Loucy (cell line): ENCODE measurements around the gene MYMX.
A peak's percentile ranks its signal among the peaks of the same experiment; 100 is the strongest.
"Not testable (repeated sequence)": the region's sequence is repeated elsewhere in the genome, so short reads cannot be mapped to it uniquely, and the experiment has no call there.

Experiments
- H2AFZ ChIP-seq: fragments of 200-600 bp; sonication (generic); 2 replicates; pipeline ENCODE4 v1.6.0; 2016; ENCODE audit warnings: antibody characterized with exemption, mild to moderate bottlenecking, low read length, moderate library complexity
- H3F3A ChIP-seq: fragments of 200-600 bp; 2 replicates; pipeline ENCODE4 v1.6.0; 2016; ENCODE audit warnings: antibody characterized with exemption, low read depth, mild to moderate bottlenecking
- H3K27me3 ChIP-seq: fragments of 200-600 bp; sonication (generic); 2 replicates; pipeline ENCODE4 v1.6.1; 2014; ENCODE audit warnings: low read length, mild to moderate bottlenecking; ENCODE audit not compliant: insufficient read depth, poor library complexity, severe bottlenecking
- H3K36me3 ChIP-seq: fragments of 200-600 bp; sonication (generic); 2 replicates; pipeline ENCODE4 v1.6.1; 2016; ENCODE audit warnings: low read length; ENCODE audit not compliant: insufficient read depth
- H3K4me1 ChIP-seq: fragments of 200-600 bp; sonication (generic); 2 replicates; pipeline ENCODE4 v1.5.1; 2014; ENCODE audit warnings: low read length, mild to moderate bottlenecking; ENCODE audit not compliant: insufficient read depth, poor library complexity, severe bottlenecking
- H3K4me2 ChIP-seq: fragments of 200-600 bp; sonication (generic); 2 replicates; pipeline ENCODE4 v1.6.0; 2014; ENCODE audit warnings: antibody characterized with exemption, low read length, low read depth, mild to moderate bottlenecking; ENCODE audit not compliant: poor library complexity, severe bottlenecking
- H3K4me3 ChIP-seq: fragments of 200-600 bp; sonication (generic); 2 replicates; pipeline ENCODE4 v1.5.1; 2014; ENCODE audit warnings: low read length, mild to moderate bottlenecking, mixed read lengths; ENCODE audit not compliant: poor library complexity, severe bottlenecking
- H3K79me2 ChIP-seq: fragments of 200-600 bp; sonication (generic); 2 replicates; pipeline ENCODE4 v1.6.1; 2014; ENCODE audit warnings: low read length; ENCODE audit not compliant: insufficient read depth
- H3K9ac ChIP-seq: fragments of 200-600 bp; sonication (generic); 2 replicates; pipeline ENCODE4 v1.6.0; 2014; ENCODE audit warnings: mild to moderate bottlenecking, low read depth, low read length, moderate library complexity; ENCODE audit not compliant: poor library complexity, severe bottlenecking
- H3K9me2 ChIP-seq: fragments of 200-600 bp; sonication (generic); replicated peaks from 2 replicates; pipeline ENCODE4 v1.6.1; 2016; ENCODE audit warnings: low read depth, low read length, mixed read lengths
- H3K9me3 ChIP-seq: fragments of 200-600 bp; sonication (generic); 2 replicates; pipeline ENCODE4 v1.6.1; 2014; ENCODE audit warnings: mild to moderate bottlenecking, antibody characterized with exemption, low read length, low read depth; ENCODE audit not compliant: insufficient read depth
- H4K20me1 ChIP-seq: fragments of 200-600 bp; sonication (generic); 2 replicates; pipeline ENCODE4 v1.6.0; 2014; ENCODE audit warnings: antibody characterized with exemption, low read length, mild to moderate bottlenecking; ENCODE audit not compliant: insufficient read depth, poor library complexity, severe bottlenecking
- CTCF ChIP-seq: fragments of 200-600 bp; sonication (generic); conservative IDR thresholded peaks from 2 replicates; pipeline ENCODE4 v1.5.1; 2014; ENCODE audit warnings: mild to moderate bottlenecking, antibody characterized with exemption, low read length
- EZH2phosphoT487 ChIP-seq: fragments of 200-600 bp; IDR thresholded peaks from 2 replicates; pipeline ENCODE4 v1.6.1; 2018; ENCODE audit warnings: antibody characterized with exemption, mild to moderate bottlenecking, moderate library complexity, borderline replicate concordance

The MYMX gene

GRCh38 chr6:44192428-44193041 lies 24.2 kb upstream of the MYMX start:
- Histone ChIP-seq H3K79me2 (no peaks in the 10 kb centered on the region), H3K9ac (no peak overlapping the region), H3K27me3 (no peaks in the 10 kb centered on the region), H3K9me2 (no peaks in the 10 kb centered on the region), H3K4me3 (no peak overlapping the region), H4K20me1 (no peaks in the 10 kb centered on the region), H3K36me3 (no peaks in the 10 kb centered on the region), H2AFZ (peak overlapping the region; percentile 85), H3K4me1 (peaks cover 11% of the 10 kb centered on the region), H3F3A (no peaks in the 10 kb centered on the region), H3K4me2 (peak overlapping the region; percentile 46), H3K9me3 (no peaks in the 10 kb centered on the region)
- no peak for TF ChIP-seq EZH2phosphoT487
- TF ChIP-seq CTCF, result no peak

- H4K20me1 ChIP-seq, result no peaks in the 10 kb centered on the region
- H3K9me2 ChIP-seq, result no peaks in the 10 kb centered on the region
- no peak overlapping the region for H3K4me3 ChIP-seq
- H3K9ac ChIP-seq, result no peak overlapping the region
- H2AFZ ChIP-seq, result no peak overlapping the region
- TF ChIP-seq CTCF, result no peak
- no peak for TF ChIP-seq EZH2phosphoT487
- H3K79me2 ChIP-seq, result no peaks in the 10 kb centered on the region
- no peaks in the 10 kb centered on the region for H3F3A ChIP-seq
- H3K36me3 ChIP-seq, result no peaks in the 10 kb centered on the region
- peaks cover 11% of the 10 kb centered on the region for H3K4me1 ChIP-seq
- no peak overlapping the region for H3K4me2 ChIP-seq
- H3K9me3 ChIP-seq, result no peaks in the 10 kb centered on the region
- H3K27me3 ChIP-seq, result no peaks in the 10 kb centered on the region
These were observed 23.3 kb upstream of the MYMX start for GRCh38 chr6:44193307-44193910.

GRCh38 chr6:44194326-44194725 lies 22.4 kb upstream of the MYMX start:
- Histone ChIP-seq H2AFZ (no peak overlapping the region), H3K4me2 (no peak overlapping the region), H4K20me1 (no peaks in the 10 kb centered on the region), H3K4me1 (peaks cover 11% of the 10 kb centered on the region), H3K9ac (no peak overlapping the region), H3K27me3 (no peaks in the 10 kb centered on the region), H3K9me2 (no peaks in the 10 kb centered on the region), H3K36me3 (no peaks in the 10 kb centered on the region), H3K79me2 (no peaks in the 10 kb centered on the region), H3K4me3 (no peak overlapping the region), H3K9me3 (no peaks in the 10 kb centered on the region), H3F3A (no peaks in the 10 kb centered on the region)
- TF ChIP-seq EZH2phosphoT487, result no peak
- TF ChIP-seq CTCF, result no peak

GRCh38 chr6:44196351-44196750 lies 20.4 kb upstream of the MYMX start:
- H3K9me2 ChIP-seq, H2AFZ ChIP-seq, H3K4me2 ChIP-seq, H3K36me3 ChIP-seq, H3K9me3 ChIP-seq, H3K27me3 ChIP-seq, H3K79me2 ChIP-seq, H3K4me3 ChIP-seq, H3K9ac ChIP-seq, H4K20me1 ChIP-seq, H3F3A ChIP-seq: not testable (repeated sequence)
- H3K4me1 ChIP-seq, result peaks cover 21% of the 10 kb centered on the region
